Duodenal mucosa (tissue), 2 donors: ENCODE data around the gene IL1A.

ENCODE experiments used
- H3K27ac ChIP-seq: one replicate; pipeline ENCODE4 v1.7.0; 2013; ENCODE audit warnings: low read depth, low read length
- H3K27me3 ChIP-seq, 2 donors: one replicate each; pipeline ENCODE4 v1.7.0; 2013; ENCODE audit warnings: low read length in 2 of 2, control low read depth in 1 of 2; ENCODE audit not compliant: insufficient read depth in 2 of 2, control insufficient read depth in 1 of 2
- H3K36me3 ChIP-seq, 2 donors: one replicate each; pipeline ENCODE4 v1.7.0; 2013; ENCODE audit warnings: low read length in 2 of 2, control low read depth in 1 of 2; ENCODE audit not compliant: insufficient read depth in 2 of 2, control insufficient read depth in 1 of 2
- H3K4me1 ChIP-seq, 2 donors: one replicate each; pipeline ENCODE4 v1.7.0; 2013; ENCODE audit warnings: low read length in 2 of 2, control low read depth in 1 of 2; ENCODE audit not compliant: insufficient read depth in 2 of 2, control insufficient read depth in 1 of 2
- H3K4me3 ChIP-seq, 2 donors: one replicate each; pipeline ENCODE4 v1.7.0; 2013; ENCODE audit warnings: low read length in 2 of 2, low read depth in 1 of 2
- H3K9ac ChIP-seq, 2 donors: one replicate each; pipeline ENCODE4 v1.7.0; 2013; ENCODE audit warnings: low read length in 2 of 2, low read depth in 1 of 2
- H3K9me3 ChIP-seq, 2 donors: one replicate each; pipeline ENCODE4 v1.7.0; 2013; ENCODE audit warnings: low read length in 2 of 2, control low read depth in 1 of 2; ENCODE audit not compliant: control insufficient read depth in 1 of 2

Gene IL1A

DNA sequence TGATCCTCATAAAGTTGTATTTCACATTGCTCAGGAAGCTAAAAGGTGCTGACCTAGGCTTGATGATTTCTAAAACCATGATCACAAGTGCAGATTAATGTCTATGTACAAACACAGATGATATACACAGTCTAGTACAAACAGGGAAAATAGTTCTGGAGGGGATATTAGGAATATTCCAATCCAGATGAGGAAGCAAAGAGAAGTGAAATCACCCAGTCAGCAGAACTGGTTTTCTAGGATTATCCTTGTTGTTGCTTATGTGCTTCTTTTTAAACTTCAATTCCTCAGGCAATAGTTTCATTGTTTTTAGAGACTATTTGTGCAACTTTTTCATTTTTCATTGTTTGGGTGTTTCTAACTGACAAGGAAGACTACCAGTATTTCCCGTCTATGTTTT, 4.7 kb downstream of the IL1A start:
- H3K4me3 ChIP-seq = no peak overlapping the region
- no peaks in the 10 kb centered on the region for H3K36me3 ChIP-seq
- H3K27me3 ChIP-seq = peaks cover 0 to 8% of the 10 kb centered on the region in 2 donors
- H3K9me3 ChIP-seq = no peaks in the 10 kb centered on the region
- H3K27ac ChIP-seq = no peak overlapping the region
- H3K9ac ChIP-seq = no peak overlapping the region
- H3K4me1 ChIP-seq = no peaks in the 10 kb centered on the region

DNA sequence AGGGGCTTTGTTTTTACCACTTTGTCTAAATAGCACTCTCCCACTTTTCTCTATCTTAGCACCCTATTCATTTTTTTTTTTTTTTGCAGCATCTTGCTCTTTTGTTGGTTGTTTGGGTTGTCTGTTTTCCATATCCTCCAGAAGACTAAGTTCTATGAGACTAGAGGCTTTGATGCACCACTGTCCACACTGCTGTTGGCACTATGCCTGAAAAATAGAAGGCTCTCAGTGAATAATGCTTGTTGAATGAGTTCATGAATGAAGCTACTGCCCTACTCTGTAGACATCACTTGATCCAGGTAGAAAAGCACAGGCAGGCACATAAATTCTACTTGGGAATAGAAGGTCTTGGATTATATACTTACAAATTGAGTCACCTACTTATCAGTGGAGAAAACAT, 7.3 kb downstream of the IL1A start:
- no peak overlapping the region for H3K4me3 ChIP-seq
- peaks cover 0 to 8% of the 10 kb centered on the region in 2 donors for H3K27me3 ChIP-seq
- H3K4me1 ChIP-seq = no peaks in the 10 kb centered on the region
- H3K36me3 ChIP-seq = no peaks in the 10 kb centered on the region
- H3K27ac ChIP-seq = no peak overlapping the region
- H3K9me3 ChIP-seq = no peaks in the 10 kb centered on the region
- H3K9ac ChIP-seq = no peak overlapping the region

DNA sequence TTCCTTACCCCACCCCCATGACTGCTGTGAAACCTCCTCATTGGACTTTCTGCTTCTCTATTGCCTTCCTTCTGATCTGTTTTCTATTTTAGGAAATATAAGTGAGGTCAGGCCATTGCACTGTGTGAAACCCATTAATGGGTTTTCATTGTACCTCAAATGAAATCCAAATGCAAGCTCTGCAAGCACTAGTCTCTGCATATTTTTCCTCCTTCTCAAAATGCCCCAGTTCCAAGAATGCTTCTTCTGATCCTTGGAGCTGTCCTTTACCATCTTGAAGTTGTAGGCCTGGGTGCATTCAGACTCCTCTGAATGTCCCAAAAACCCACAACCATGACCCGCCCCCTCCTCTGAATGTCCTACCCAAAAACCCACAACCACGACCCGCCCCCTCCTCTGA, 8.2 kb downstream of the IL1A start:
- no peak overlapping the region for H3K27ac ChIP-seq
- H3K27me3 ChIP-seq = peaks cover 0 to 8% of the 10 kb centered on the region in 2 donors
- H3K4me1 ChIP-seq = no peaks in the 10 kb centered on the region
- no peak overlapping the region for H3K9ac ChIP-seq
- H3K4me3 ChIP-seq = no peak overlapping the region
- H3K36me3 ChIP-seq = no peaks in the 10 kb centered on the region
- no peaks in the 10 kb centered on the region for H3K9me3 ChIP-seq

DNA sequence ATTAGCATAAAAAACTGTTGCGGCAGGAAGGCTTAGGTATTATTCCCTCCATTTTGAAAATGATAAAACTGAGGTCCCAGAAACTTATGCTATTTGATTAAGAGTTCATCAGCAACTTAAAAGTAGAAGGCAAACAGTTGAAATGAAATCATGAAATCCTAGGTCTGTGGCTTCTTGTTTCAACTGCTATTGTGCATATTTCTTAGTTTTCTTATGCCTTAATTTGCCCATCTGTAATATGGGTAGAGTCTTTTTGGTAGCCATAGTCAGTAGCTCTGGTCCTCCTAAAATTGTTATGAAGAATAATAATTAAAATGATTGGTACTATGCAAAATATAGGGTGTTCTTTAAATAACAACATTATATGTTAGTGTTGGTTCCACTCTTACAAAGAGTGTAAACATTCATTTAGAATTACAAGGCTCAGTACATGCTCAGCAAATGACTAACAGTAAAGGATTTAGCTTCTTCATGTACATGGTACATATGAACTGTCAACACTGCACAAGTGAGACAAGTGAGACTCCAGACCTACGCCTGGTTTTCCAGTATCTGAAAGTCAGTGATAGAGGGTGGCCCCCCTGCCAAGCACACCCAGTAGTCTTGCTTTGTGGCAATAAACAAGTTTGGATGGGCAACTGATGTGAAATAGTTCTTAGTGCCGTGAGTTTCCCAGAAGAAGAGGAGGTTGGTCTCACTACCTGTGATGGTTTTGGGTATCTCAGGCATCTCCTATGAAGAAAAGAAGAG, 9.6 kb downstream of the IL1A start:
- Histone ChIP-seq H3K4me1 (no peaks in the 10 kb centered on the region), H3K27ac (no peak overlapping the region), H3K9me3 (no peaks in the 10 kb centered on the region)

DNA sequence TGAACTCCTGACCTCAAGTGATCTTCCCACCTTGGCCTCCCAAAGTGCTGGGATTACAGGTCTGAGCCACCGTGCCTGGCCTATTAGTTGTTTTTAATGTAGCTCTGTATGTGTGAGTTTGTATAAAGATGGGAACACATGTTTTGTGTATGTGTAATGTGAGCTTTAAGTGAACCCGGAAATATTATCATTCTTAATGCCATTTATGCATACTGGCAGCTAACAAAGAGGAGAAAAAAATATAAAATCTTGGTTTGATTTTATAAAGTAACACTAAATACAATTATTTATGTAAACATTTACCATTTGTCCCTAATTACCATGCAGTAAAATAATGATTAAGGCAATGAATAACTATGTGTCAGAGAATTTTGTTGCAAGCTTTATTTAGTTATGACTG, 10.7 kb downstream of the IL1A start:
- H3K4me3 ChIP-seq = no peak overlapping the region
- no peaks in the 10 kb centered on the region for H3K9me3 ChIP-seq
- H3K36me3 ChIP-seq = no peaks in the 10 kb centered on the region
- H3K9ac ChIP-seq = no peak overlapping the region
- no peaks in the 10 kb centered on the region for H3K4me1 ChIP-seq
- peaks cover 0 to 8% of the 10 kb centered on the region in 2 donors for H3K27me3 ChIP-seq
- no peak overlapping the region for H3K27ac ChIP-seq

More for the DNA sequence above, 9.6 kb downstream of the IL1A start:
- Histone ChIP-seq H3K9ac (no peak overlapping the region), H3K4me3 (no peak overlapping the region), H3K27me3 (peaks cover 0 to 8% of the 10 kb centered on the region in 2 donors), H3K36me3 (no peaks in the 10 kb centered on the region)

DNA sequence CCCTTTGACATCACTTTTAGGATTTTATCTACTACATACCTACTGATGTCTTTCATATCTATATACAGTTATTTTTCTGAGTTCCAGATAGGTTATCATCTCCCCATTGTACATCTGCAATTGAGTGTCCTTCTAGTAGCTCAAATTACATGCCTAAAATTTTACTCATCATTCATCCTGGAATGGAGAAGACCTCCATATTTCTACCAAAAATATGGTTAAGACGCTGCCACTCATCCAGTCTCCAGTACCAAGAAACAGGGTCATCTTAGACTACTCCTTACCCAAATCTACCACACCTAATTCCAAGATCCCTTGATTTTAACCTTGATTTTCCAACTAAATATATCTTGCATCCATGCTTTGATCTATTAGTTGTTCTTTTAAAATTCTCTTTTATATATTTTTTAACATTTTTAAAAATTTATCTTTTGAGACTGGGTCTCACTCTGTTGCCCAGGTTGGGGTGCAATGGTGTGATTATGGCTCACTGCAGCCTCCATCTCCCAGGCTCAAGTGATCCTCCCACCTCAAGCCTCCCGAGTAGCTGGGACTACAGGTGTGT, 11.3 kb downstream of the IL1A start:
- no peaks in the 10 kb centered on the region for H3K9me3 ChIP-seq
- no peak overlapping the region for H3K27ac ChIP-seq
- H3K4me1 ChIP-seq = no peaks in the 10 kb centered on the region
- H3K36me3 ChIP-seq = no peaks in the 10 kb centered on the region
- no peak overlapping the region for H3K9ac ChIP-seq
- H3K27me3 ChIP-seq = peaks cover 0 to 8% of the 10 kb centered on the region in 2 donors
- H3K4me3 ChIP-seq = no peak overlapping the region

DNA sequence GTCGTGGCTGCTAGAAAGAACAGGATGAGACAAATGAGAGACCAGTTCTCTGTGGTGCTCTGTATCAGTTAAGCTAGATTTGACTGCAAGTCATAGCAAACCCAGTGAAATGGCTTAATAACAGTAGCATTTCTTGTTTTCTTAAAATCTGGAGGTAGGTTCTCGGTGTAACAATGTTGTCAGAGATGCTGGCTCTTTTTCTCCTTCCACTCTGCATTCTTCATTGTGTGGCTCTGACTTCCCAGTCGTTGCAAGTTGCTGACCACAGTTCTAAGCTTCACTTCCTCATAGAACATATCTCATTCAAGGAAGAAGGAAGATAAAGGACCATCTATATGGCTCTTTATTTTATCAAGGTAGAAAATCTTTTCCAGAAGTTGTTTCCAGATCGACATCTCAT, 12.0 kb downstream of the IL1A start:
- Histone ChIP-seq H3K4me1 (peaks cover 0 to 3% of the 10 kb centered on the region in 2 donors), H3K36me3 (no peaks in the 10 kb centered on the region), H3K9ac (no peak overlapping the region), H3K4me3 (no peak overlapping the region), H3K27ac (no peak overlapping the region), H3K9me3 (no peaks in the 10 kb centered on the region), H3K27me3 (peaks cover 0 to 4% of the 10 kb centered on the region in 2 donors)

DNA sequence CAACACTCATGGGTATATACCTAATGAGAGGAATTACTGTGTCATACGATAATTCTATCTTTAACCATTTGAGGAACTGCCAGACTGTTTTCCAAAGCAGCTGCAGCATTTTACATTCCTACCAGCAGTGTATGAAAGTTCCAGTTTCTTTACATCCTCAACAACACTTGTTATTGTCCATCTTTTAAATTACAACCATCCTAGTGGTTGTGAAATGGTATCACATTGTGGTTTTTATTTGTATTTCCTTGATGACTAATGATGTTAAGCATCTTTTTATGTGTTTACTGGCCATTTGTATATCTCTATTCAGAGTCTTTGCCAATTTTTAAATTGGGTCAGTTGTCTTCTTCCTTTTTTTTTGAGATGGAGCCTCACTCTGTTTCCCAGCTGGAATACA, 15.9 kb downstream of the IL1A start:
- no peak overlapping the region for H3K27ac ChIP-seq
- H3K27me3 ChIP-seq = no peaks in the 10 kb centered on the region
- H3K4me1 ChIP-seq = peaks cover 12 to 17% of the 10 kb centered on the region in 2 donors
- no peaks in the 10 kb centered on the region for H3K9me3 ChIP-seq
- peak overlapping the region in 1 of 2 donors; percentile 50 for H3K4me3 ChIP-seq
- no peak overlapping the region for H3K9ac ChIP-seq
- no peaks in the 10 kb centered on the region for H3K36me3 ChIP-seq

DNA sequence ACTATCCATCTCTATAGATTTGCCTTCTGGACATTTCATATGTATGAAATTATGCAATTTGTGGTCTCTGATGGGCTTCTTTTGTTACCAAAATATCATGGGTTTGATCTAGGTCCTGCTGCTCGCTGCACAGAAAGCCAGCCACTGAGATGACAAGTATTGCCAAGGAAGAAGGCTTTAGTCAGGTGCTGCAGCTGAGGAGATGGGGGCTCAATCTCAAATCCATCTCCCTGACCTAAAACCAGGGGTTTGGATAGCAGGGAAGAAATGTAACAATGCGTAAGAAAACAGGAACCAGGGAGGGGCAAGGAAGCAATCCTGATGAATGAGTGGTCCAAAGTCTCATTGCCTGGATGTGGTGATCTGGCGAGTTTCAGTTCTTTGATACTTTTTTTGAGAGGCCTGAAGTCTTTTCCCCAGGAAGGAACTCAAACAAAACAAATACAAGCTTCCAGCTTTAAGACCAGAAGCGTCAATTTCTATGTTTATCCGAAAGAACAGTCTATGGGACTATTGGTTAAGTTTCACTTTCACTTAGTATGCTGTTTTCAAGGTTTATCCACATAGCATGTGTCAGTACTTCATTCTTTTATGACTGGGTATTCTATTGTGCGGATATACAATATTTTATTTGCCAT, 16.5 kb downstream of the IL1A start:
- Histone ChIP-seq H3K36me3 (no peaks in the 10 kb centered on the region), H3K9me3 (no peaks in the 10 kb centered on the region), H3K4me3 (peak overlapping the region; percentile 13 to 50), H3K4me1 (peaks cover 14 to 17% of the 10 kb centered on the region in 2 donors), H3K27ac (no peak overlapping the region), H3K27me3 (no peaks in the 10 kb centered on the region), H3K9ac (no peak overlapping the region)

DNA sequence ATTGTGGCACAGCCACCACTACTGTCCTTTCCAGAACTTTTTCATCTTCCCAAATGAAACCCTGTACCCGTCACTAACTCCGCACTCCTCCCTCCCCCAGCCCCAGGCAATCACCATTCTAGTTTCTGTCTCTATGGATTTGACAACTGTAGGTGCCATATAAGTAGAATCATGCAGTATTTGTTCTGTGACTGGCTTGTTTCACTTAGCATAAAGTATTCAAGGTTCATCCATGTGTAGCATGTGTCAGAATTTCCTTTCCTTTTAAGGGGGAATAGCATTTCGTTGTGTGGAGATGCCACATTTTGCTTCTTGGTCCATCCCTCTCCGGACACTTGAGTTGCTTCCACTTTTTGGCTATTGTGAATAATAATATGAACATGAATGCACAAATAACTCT, 19.0 kb downstream of the IL1A start:
- H3K27ac ChIP-seq = no peak overlapping the region

More for the DNA sequence above, 19.0 kb downstream of the IL1A start:
- H3K9ac ChIP-seq = peak overlapping the region; percentile 35 to 57
- no peaks in the 10 kb centered on the region for H3K36me3 ChIP-seq
- peak overlapping the region; percentile 80 to 84 for H3K4me3 ChIP-seq
- no peaks in the 10 kb centered on the region for H3K9me3 ChIP-seq
- no peaks in the 10 kb centered on the region for H3K27me3 ChIP-seq
- H3K4me1 ChIP-seq = peaks cover 14 to 17% of the 10 kb centered on the region in 2 donors
